Measurements from ENCODE around the gene SMARCAL1. TPM values are rescaled to one million over a fixed set of nuclear protein-coding genes. Genes with fewer than 3 reads are reported as not detected.

Gene SMARCAL1
- polyA plus RNA-seq, 1 experiment, result 28.6 TPM

GRCh38 chr2:216453955-216454614, 41.8 kb downstream of the SMARCAL1 start:
- H3K27me3 ChIP-seq (ENCODE audit: control insufficient read depth, insufficient read depth, low read length), result no peaks in the 10 kb centered on the region
- TF ChIP-seq, protein P1, sequence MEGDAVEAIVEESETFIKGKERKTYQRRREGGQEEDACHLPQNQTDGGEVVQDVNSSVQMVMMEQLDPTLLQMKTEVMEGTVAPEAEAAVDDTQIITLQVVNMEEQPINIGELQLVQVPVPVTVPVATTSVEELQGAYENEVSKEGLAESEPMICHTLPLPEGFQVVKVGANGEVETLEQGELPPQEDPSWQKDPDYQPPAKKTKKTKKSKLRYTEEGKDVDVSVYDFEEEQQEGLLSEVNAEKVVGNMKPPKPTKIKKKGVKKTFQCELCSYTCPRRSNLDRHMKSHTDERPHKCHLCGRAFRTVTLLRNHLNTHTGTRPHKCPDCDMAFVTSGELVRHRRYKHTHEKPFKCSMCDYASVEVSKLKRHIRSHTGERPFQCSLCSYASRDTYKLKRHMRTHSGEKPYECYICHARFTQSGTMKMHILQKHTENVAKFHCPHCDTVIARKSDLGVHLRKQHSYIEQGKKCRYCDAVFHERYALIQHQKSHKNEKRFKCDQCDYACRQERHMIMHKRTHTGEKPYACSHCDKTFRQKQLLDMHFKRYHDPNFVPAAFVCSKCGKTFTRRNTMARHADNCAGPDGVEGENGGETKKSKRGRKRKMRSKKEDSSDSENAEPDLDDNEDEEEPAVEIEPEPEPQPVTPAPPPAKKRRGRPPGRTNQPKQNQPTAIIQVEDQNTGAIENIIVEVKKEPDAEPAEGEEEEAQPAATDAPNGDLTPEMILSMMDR (IDR thresholded peaks at IDR 0.05; ENCODE audit: low read depth, low read length), result no peak
- no peak overlapping the region for H3K27ac ChIP-seq (ENCODE audit: low read depth, low read length)
- no peak for DNase-seq (ENCODE audit: low read depth, low spot score)
- CTCF ChIA-PET, result no interaction called here
- POLR2A ChIA-PET, result no interaction called here
- H3K4me3 ChIP-seq (ENCODE audit: low read depth, low read length), result no peak overlapping the region
- H3K9me3 ChIP-seq (ENCODE audit: control insufficient read depth, insufficient read depth, low read length), result peaks cover 5% of the 10 kb centered on the region

GRCh38 chr2:216463148-216463547, 50.9 kb downstream of the SMARCAL1 start:
- Histone ChIP-seq H3K27ac (ENCODE audit: low read depth, low read length) (no peak overlapping the region), H3K27me3 (ENCODE audit: control insufficient read depth, insufficient read depth, low read length) (no peaks in the 10 kb centered on the region), H3K4me3 (ENCODE audit: low read depth, low read length) (no peak overlapping the region), H3K9me3 (ENCODE audit: control insufficient read depth, insufficient read depth, low read length) (peaks cover 16% of the 10 kb centered on the region)
- TF ChIP-seq, protein P1 (IDR thresholded peaks at IDR 0.05; ENCODE audit: low read depth, low read length), result no peak
- CTCF ChIA-PET, result interaction anchor here (0.9 kb wide), 1 partner anchor 241 kb away, joined by 4 read pairs; no protein-coding TSS in a partner anchor
- POLR2A ChIA-PET, result no interaction called here
- no peak for DNase-seq (ENCODE audit: low read depth, low spot score)

- no peaks in the 10 kb centered on the region for H3K27me3 ChIP-seq (ENCODE audit: control insufficient read depth, insufficient read depth, low read length)
- CTCF ChIA-PET, result no interaction called here
- DNase-seq (ENCODE audit: low read depth, low spot score), result no peak
- H3K9me3 ChIP-seq (ENCODE audit: control insufficient read depth, insufficient read depth, low read length), result peaks cover 16% of the 10 kb centered on the region
- no peak overlapping the region for H3K4me3 ChIP-seq (ENCODE audit: low read depth, low read length)
- POLR2A ChIA-PET, result no interaction called here
- TF ChIP-seq, protein P1 (IDR thresholded peaks at IDR 0.05; ENCODE audit: low read depth, low read length), result no peak
- no peak overlapping the region for H3K27ac ChIP-seq (ENCODE audit: low read depth, low read length)
These were observed 51.9 kb downstream of the SMARCAL1 start for GRCh38 chr2:216464104-216464720.

GRCh38 chr2:216465579-216466195, 53.4 kb downstream of the SMARCAL1 start:
- TF ChIP-seq, protein P1 (IDR thresholded peaks at IDR 0.05; ENCODE audit: low read depth, low read length), result no peak
- Histone ChIP-seq H3K9me3 (ENCODE audit: control insufficient read depth, insufficient read depth, low read length) (peaks cover 16% of the 10 kb centered on the region), H3K27me3 (ENCODE audit: control insufficient read depth, insufficient read depth, low read length) (no peaks in the 10 kb centered on the region), H3K27ac (ENCODE audit: low read depth, low read length) (no peak overlapping the region), H3K4me3 (ENCODE audit: low read depth, low read length) (no peak overlapping the region)
- CTCF ChIA-PET, result no interaction called here
- POLR2A ChIA-PET, result no interaction called here
- no peak for DNase-seq (ENCODE audit: low read depth, low spot score)

- Histone ChIP-seq H3K9me3 (ENCODE audit: control insufficient read depth, insufficient read depth, low read length) (peaks cover 9% of the 10 kb centered on the region), H3K27ac (ENCODE audit: low read depth, low read length) (no peak overlapping the region), H3K4me3 (ENCODE audit: low read depth, low read length) (no peak overlapping the region), H3K27me3 (ENCODE audit: control insufficient read depth, insufficient read depth, low read length) (no peaks in the 10 kb centered on the region)
- no peak for DNase-seq (ENCODE audit: low read depth, low spot score)
- POLR2A ChIA-PET, result no interaction called here
- TF ChIP-seq, protein P1 (IDR thresholded peaks at IDR 0.05; ENCODE audit: low read depth, low read length), result no peak
- CTCF ChIA-PET, result no interaction called here
These were observed 55.6 kb downstream of the SMARCAL1 start for GRCh38 chr2:216467845-216468244.

All from AG04450 (cell line).